Large intestine (tissue), 3 donors: ENCODE results near the gene CNKSR3. TPM values are rescaled to one million over a fixed set of nuclear protein-coding genes. Genes with fewer than 3 reads are reported as not detected.
"Not testable (repeated sequence)": the region's sequence is repeated elsewhere in the genome, so short reads cannot be mapped to it uniquely, and the experiment has no call there.

Source experiments
- DNase-seq, 2 donors: peaks; one replicate each; pipeline versions ENCODE4 v3.0.0 to v3.0.0-alpha.2; 2013
- H3K27ac ChIP-seq: one replicate; pipeline ENCODE4 v1.5.1; 2013; ENCODE audit warnings: low read length
- H3K27me3 ChIP-seq: 2 replicates; pipeline ENCODE4 v1.6.1; 2013; ENCODE audit warnings: low read length; ENCODE audit not compliant: control insufficient read depth, insufficient read depth
- H3K36me3 ChIP-seq: 2 replicates; pipeline ENCODE4 v1.6.1; 2013; ENCODE audit warnings: low read length; ENCODE audit not compliant: control insufficient read depth, insufficient read depth
- H3K4me1 ChIP-seq: one replicate; pipeline ENCODE4 v1.6.1; 2013; ENCODE audit warnings: low read length; ENCODE audit not compliant: control insufficient read depth, insufficient read depth
- H3K4me3 ChIP-seq: one replicate; pipeline ENCODE4 v1.5.1; 2013; ENCODE audit warnings: low read length
- H3K9me3 ChIP-seq: one replicate; pipeline ENCODE4 v1.6.1; 2013; ENCODE audit warnings: mild to moderate bottlenecking, low read depth, low read length, moderate library complexity; ENCODE audit not compliant: control insufficient read depth
- WGBS: methylation state at CpG from one replicate; pipeline ENCODE4 v1.1.5; 2013; ENCODE audit warnings: low lambda C conversion rate; ENCODE audit not compliant: insufficient coverage; 5-methylcytosine and 5-hydroxymethylcytosine counted together
- polyA plus RNA-seq: library from polyadenylated mRNA; unstranded; fragments of 120-200 nt; gene quantifications from one replicate; pipeline ENCODE4 v1.2.1, GENCODE V29; 2013

Gene CNKSR3
- polyA plus RNA-seq, 1 donor: 25.8 TPM

DNA sequence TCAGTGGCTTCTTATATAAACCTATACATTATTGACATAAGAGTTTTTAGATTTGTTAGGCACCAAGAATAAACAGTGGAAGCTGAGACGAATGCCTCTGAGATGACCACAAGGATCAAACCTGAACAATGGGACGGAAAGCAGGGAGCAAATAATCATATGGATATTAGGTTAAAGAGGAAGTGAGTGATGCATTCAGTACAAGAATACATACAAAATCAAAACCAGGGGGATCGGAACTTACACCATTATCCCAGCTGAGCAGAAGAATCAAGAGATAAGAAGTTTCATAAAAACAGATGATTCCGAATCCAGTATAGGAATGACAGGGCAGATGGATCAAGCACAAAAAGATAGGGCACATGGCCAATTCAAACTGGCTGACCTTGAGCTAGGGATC lies 21.9 kb upstream of the CNKSR3 start:
- Histone ChIP-seq H3K4me3 (no peak overlapping the region), H3K27me3 (no peaks in the 10 kb centered on the region), H3K27ac (no peak overlapping the region), H3K36me3 (no peaks in the 10 kb centered on the region), H3K9me3 (no peaks in the 10 kb centered on the region), H3K4me1 (peaks cover 38% of the 10 kb centered on the region)
- no peak for DNase-seq
- WGBS: 94% methylated on average over 3 of the region's 4 CpGs

DNA sequence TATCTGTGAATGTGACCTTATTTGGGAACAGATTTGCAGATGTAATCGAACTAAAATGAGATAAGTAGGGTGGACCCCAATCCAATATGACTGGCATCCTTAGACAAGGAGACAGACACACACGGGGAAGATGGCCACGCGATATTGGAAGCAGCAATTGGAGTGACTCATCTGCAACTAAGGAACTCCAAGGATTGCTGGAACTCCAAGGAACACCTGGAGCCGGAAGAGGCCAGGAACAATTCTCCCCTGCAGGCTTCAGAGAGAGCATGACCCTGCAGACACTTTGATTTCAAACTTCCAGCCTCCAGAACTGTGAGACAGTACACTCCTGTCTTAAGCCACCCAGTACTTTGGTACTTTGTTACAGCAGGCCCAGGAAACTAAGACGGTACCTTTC lies 19.5 kb upstream of the CNKSR3 start:
- H3K9me3 ChIP-seq: peaks cover 3% of the 10 kb centered on the region
- no peaks in the 10 kb centered on the region for H3K27me3 ChIP-seq
- no peaks in the 10 kb centered on the region for H3K36me3 ChIP-seq
- WGBS: 92% methylated on average over 2 of the region's 6 CpGs
- no peak overlapping the region for H3K4me3 ChIP-seq
- DNase-seq: peak in 1 of 2 donors; percentile 35
- H3K27ac ChIP-seq: peak overlapping the region; percentile 61
- peaks cover 20% of the 10 kb centered on the region for H3K4me1 ChIP-seq

DNA sequence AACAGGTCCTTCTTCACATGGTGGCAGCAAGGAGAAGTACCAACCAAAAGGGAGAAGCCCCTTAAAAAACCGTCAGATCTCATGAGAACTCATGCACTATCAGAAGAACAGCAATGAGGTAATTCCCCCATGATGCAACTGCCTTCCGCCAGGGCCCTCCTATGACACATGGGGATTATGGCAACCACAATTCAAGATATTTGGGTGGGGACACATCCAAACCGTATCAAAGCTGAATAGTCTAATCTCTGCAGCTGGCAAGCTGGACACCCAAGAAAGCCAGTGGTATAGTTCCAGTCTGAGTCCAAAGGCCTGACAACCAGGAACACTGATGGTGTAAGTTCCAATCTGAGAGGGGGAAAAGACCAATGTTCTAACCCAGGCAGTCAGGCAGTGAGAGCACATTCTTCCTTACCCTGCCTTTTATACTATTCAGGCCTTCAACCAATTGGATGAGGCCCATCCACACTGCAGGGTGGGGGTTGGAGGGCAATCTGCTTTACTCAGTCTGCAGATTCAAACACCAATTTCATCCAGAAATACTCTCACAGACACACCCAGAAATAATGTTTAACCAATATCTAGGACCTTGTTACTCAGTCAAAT lies 17.9 kb upstream of the CNKSR3 start:
- no CpG with 5 or more reads among the region's 3 CpGs for WGBS
- DNase-seq: peak in 1 of 2 donors; percentile 78
- peaks cover 20% of the 10 kb centered on the region for H3K4me1 ChIP-seq
- peak overlapping the region; percentile 19 for H3K27ac ChIP-seq
- H3K27me3 ChIP-seq: no peaks in the 10 kb centered on the region
- H3K36me3 ChIP-seq: no peaks in the 10 kb centered on the region
- H3K9me3 ChIP-seq: peaks cover 5% of the 10 kb centered on the region
- H3K4me3 ChIP-seq: no peak overlapping the region

DNA sequence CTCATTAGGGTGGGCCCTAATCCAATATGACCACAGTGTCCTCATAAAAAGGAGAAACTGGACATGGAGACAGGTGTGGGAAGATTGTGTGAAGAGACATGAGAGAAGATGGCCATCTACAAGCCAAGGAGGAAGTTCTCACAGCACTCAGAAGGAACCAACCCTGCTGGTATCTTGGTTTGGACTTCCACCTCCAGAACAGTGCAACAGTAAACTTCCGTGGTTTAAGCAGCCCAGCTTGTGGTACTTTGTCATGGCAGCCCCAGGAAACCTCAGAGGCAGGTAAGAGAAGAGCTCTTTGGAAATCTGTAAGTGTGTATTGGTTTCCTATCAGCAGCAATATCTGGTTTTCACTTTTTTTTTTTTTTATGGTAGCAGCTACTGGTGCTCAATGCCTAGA lies 16.5 kb upstream of the CNKSR3 start:
- Histone ChIP-seq H3K27me3 (no peaks in the 10 kb centered on the region), H3K4me3 (no peak overlapping the region), H3K4me1 (peaks cover 20% of the 10 kb centered on the region), H3K9me3 (peaks cover 5% of the 10 kb centered on the region), H3K36me3 (no peaks in the 10 kb centered on the region), H3K27ac (peak overlapping the region; percentile 33)
- no CpG with 5 or more reads among the region's 1 CpG for WGBS
- no peak for DNase-seq

DNA sequence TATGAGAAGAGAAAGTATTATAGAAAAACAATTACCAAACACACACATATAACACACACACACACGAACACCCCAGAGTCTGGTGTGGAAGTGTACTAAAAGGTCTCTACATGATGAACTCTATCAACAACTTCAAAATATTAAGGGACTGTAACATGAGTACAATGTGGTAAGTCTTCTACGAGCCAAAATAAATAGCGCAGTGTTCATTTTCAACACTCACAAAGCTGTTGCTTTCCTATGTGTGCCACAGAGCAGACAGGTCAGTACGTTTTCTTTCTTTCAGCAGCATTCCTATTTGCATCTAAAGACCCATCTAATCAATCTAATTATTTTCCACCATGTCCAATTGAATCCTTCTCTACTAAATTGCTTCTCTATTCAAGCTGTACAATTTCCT lies 12.1 kb upstream of the CNKSR3 start:
- 100% methylated on average over 2 of the region's 4 CpGs for WGBS
- no peak for DNase-seq
- Histone ChIP-seq H3K36me3 (no peaks in the 10 kb centered on the region), H3K9me3 (peaks cover 5% of the 10 kb centered on the region), H3K4me3 (no peak overlapping the region), H3K4me1 (peaks cover 7% of the 10 kb centered on the region), H3K27me3 (no peaks in the 10 kb centered on the region), H3K27ac (no peak overlapping the region)

DNA sequence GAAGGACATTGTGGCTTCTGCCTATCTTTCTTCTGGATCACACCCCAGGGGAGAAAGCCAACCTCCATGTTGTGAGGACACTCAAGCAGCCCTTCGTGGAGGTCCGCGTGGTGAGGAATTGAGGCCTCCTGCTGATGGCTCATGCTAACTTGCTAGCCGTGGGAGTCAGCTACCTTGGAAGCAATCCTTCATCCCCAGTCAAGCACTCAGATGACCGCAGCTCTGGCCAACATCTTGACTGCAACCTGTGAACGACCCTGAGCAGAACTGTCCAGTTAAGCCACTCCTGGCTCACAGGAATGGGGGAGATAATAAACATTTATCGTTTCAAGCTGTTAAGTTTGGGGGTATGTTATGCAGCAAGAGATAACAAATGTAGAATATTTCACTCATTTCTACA lies 10.9 kb upstream of the CNKSR3 start:
- Histone ChIP-seq H3K4me3 (no peak overlapping the region), H3K27ac (no peak overlapping the region), H3K36me3 (no peaks in the 10 kb centered on the region), H3K27me3 (no peaks in the 10 kb centered on the region), H3K9me3 (peaks cover 5% of the 10 kb centered on the region), H3K4me1 (peaks cover 5% of the 10 kb centered on the region)
- no peak for DNase-seq
- no CpG with 5 or more reads among the region's 7 CpGs for WGBS

DNA sequence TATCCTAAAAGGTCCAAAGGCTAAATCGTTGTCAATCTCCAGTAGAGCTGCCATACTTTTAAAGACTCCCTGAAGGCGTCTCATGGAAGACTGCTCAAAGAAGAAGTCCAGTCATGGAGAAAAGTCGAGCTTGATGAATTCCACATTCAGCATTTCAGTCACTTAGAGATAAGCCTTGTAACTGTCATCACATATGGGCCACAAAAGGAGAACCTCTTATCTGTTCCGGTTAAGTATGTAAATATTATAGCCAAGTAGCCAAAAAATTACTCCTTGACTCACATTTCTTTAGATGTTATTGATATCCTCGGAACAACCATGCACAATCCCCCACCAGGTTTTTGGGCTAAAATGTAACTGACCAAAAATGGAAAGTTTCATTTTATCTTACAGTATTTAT lies 9.8 kb upstream of the CNKSR3 start:
- Histone ChIP-seq H3K36me3 (no peaks in the 10 kb centered on the region), H3K4me3 (no peak overlapping the region)
- WGBS: 10% methylated on average over 2 of the region's 5 CpGs

DNA sequence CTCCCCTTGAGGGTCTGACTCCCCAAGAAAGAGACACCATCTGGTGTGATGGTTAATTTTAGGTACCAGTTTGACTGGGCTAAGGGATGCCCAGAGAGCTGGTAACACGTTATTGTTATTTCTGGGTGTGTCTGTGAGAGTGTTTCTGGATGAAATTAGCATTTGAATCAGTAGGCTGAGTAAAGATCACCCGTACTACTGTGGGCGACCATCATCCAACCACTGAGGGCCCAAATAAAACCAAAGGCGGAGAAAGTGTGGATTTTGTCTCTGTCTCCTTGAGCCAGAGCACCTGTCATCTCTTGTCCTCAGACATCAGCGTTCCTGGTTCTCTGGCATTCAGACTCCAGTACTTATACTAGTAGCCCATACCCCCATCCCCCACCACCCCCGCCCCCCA lies 7.9 kb upstream of the CNKSR3 start:
- H3K36me3 ChIP-seq: no peaks in the 10 kb centered on the region
- no peak for DNase-seq
- H3K4me1 ChIP-seq: peaks cover 14% of the 10 kb centered on the region
- no peaks in the 10 kb centered on the region for H3K9me3 ChIP-seq
- no peaks in the 10 kb centered on the region for H3K27me3 ChIP-seq
- WGBS: no CpG with 5 or more reads among the region's 6 CpGs
- H3K27ac ChIP-seq: no peak overlapping the region
- no peak overlapping the region for H3K4me3 ChIP-seq

More for the DNA sequence above, 9.8 kb upstream of the CNKSR3 start:
- Histone ChIP-seq H3K27me3 (no peaks in the 10 kb centered on the region), H3K27ac (no peak overlapping the region), H3K4me1 (peaks cover 5% of the 10 kb centered on the region), H3K9me3 (peaks cover 5% of the 10 kb centered on the region)
- DNase-seq: peak in 1 of 2 donors; percentile 34

DNA sequence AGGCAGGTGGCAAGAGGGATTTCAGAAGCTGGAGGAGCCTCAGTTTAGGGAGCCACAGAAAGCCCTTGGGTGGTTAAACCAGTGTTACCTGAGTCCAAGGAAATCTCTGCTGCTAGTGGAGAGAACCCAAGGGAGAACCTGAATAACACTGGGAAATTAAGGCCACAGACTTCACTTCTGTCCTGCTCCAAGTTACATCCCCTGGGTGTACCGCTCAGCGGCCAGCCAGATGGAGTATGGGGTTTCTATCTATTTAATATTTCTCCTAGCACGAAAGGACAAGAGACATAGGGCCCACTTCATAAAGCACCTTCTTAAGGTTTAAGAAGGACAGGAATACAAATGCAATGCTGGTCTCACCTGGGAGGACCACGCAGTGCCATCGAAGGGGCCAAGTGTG lies 5.8 kb upstream of the CNKSR3 start:
- WGBS: no CpG with 5 or more reads among the region's 5 CpGs
- Histone ChIP-seq H3K4me3 (no peak overlapping the region), H3K36me3 (no peaks in the 10 kb centered on the region), H3K27me3 (no peaks in the 10 kb centered on the region), H3K9me3 (no peaks in the 10 kb centered on the region), H3K4me1 (peaks cover 29% of the 10 kb centered on the region), H3K27ac (no peak overlapping the region)
- DNase-seq: no peak

DNA sequence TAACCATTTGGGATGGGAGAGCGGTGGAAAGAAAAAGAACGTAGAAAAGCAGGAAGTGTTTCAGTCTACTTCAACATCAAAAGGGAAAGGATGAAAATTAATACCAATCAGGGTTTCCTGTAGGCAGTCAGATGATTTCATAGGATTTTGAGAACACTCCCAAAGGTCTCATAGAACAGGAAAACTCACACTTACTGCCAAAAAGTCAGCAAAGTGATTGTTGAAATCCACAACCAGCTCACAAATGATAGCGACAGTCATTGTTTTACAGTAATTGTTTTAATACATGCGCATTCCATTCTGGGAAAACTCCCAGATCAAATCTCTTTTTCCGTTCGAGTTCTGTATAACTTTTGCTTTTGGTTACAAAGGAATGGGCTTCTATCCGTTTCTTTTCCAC lies 5.3 kb upstream of the CNKSR3 start:
- 93% methylated on average over 2 of the region's 7 CpGs for WGBS
- H3K4me3 ChIP-seq: no peak overlapping the region

DNA sequence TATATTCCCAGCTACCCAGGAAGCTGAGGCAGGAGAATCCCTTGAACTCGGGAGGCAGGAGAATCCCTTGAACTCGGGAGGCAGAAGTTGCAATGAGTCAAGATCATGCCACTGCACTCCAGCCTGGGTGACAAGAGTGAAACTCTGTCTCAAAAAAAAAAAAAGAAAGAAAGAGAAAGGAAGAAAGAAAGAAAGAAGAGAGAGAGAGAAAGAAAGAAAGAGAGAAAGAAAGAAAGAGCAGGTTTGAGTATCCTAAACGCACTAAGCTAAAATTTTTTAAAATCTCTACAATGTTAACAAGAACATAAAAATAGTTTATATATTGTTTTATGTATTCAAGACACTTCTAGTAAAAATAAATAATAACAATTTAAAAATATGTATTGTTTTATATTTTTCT lies 4.6 kb upstream of the CNKSR3 start:
- peaks cover 29% of the 10 kb centered on the region for H3K4me1 ChIP-seq
- H3K9me3 ChIP-seq, H3K4me3 ChIP-seq, DNase-seq, H3K36me3 ChIP-seq, H3K27me3 ChIP-seq: not testable (repeated sequence)
- 94% methylated on average over 2 of the region's 3 CpGs for WGBS
- H3K27ac ChIP-seq: peak overlapping the region; percentile 81

More for the DNA sequence above, 5.3 kb upstream of the CNKSR3 start:
- H3K36me3 ChIP-seq: no peaks in the 10 kb centered on the region
- no peaks in the 10 kb centered on the region for H3K9me3 ChIP-seq
- no peak for DNase-seq
- H3K27me3 ChIP-seq: no peaks in the 10 kb centered on the region
- H3K27ac ChIP-seq: no peak overlapping the region
- H3K4me1 ChIP-seq: peaks cover 29% of the 10 kb centered on the region
